Parathyroid adenoma (tissue), 2 donors: ENCODE results near the gene METTL15.

Source experiments
- H2AFZ ChIP-seq: fragments of 300-600 bp; sonication (generic); one replicate; pipeline ENCODE4 v1.7.0; 2017; ENCODE audit warnings: antibody characterized with exemption, mild to moderate bottlenecking
- H3K27ac ChIP-seq: fragments of 300-600 bp; sonication (generic); one replicate; pipeline ENCODE4 v1.7.0; 2017
- H3K27me3 ChIP-seq: fragments of 300-600 bp; sonication (generic); one replicate; pipeline ENCODE4 v1.7.0; 2017; ENCODE audit warnings: low read length; ENCODE audit not compliant: control insufficient read depth, insufficient read depth
- H3K36me3 ChIP-seq: fragments of 300-600 bp; sonication (generic); one replicate; pipeline ENCODE4 v1.7.0; 2017; ENCODE audit warnings: low read length; ENCODE audit not compliant: control insufficient read depth, insufficient read depth
- H3K4me1 ChIP-seq: fragments of 300-600 bp; sonication (generic); one replicate; pipeline ENCODE4 v1.7.0; 2017; ENCODE audit warnings: control low read depth
- H3K4me2 ChIP-seq: fragments of 300-600 bp; sonication (generic); one replicate; pipeline ENCODE4 v1.7.0; 2017; ENCODE audit warnings: low read length
- H3K4me3 ChIP-seq: fragments of 300-600 bp; sonication (generic); one replicate; pipeline ENCODE4 v1.7.0; 2017; ENCODE audit warnings: low read depth, low read length
- H3K79me2 ChIP-seq: fragments of 300-600 bp; sonication (generic); one replicate; pipeline ENCODE4 v1.7.0; 2017; ENCODE audit warnings: control low read depth
- H3K9ac ChIP-seq: fragments of 300-600 bp; sonication (generic); one replicate; pipeline ENCODE4 v1.7.0; 2017; ENCODE audit warnings: mild to moderate bottlenecking
- H3K9me3 ChIP-seq: fragments of 300-600 bp; sonication (generic); one replicate; pipeline ENCODE4 v1.7.0; 2017; ENCODE audit warnings: low read length; ENCODE audit not compliant: control insufficient read depth
- CTCF ChIP-seq: fragments of 300-600 bp; sonication (generic); IDR thresholded peaks from one replicate; pipeline ENCODE4 v1.7.0; 2017; ENCODE audit warnings: antibody characterized with exemption, mild to moderate bottlenecking
- donor health status: primary hyperparathyroidism.

The METTL15 gene

GRCh38 chr11:28108958-28109357, 770 bp downstream of the METTL15 start:
- H3K27ac ChIP-seq: peak overlapping the region; percentile 64
- TF ChIP-seq CTCF: no peak
- no peaks in the 10 kb centered on the region for H3K36me3 ChIP-seq
- H2AFZ ChIP-seq: peak overlapping the region; percentile 55
- H3K9ac ChIP-seq: no peak overlapping the region
- H3K79me2 ChIP-seq: peaks cover 4% of the 10 kb centered on the region
- peak overlapping the region; percentile 73 for H3K4me3 ChIP-seq
- H3K9me3 ChIP-seq: no peaks in the 10 kb centered on the region
- no peaks in the 10 kb centered on the region for H3K27me3 ChIP-seq
- H3K4me2 ChIP-seq: peak overlapping the region; percentile 69
- H3K4me1 ChIP-seq: no peaks in the 10 kb centered on the region

GRCh38 chr11:28110108-28110820, 2.1 kb downstream of the METTL15 start:
- H3K9me3 ChIP-seq: no peaks in the 10 kb centered on the region
- H3K4me3 ChIP-seq: peak overlapping the region; percentile 64
- H3K9ac ChIP-seq: peak overlapping the region; percentile 43
- TF ChIP-seq CTCF: no peak
- H3K4me1 ChIP-seq: no peaks in the 10 kb centered on the region
- H2AFZ ChIP-seq: peak overlapping the region; percentile 85
- peak overlapping the region; percentile 16 for H3K4me2 ChIP-seq
- peak overlapping the region; percentile 75 for H3K27ac ChIP-seq
- H3K36me3 ChIP-seq: no peaks in the 10 kb centered on the region
- H3K79me2 ChIP-seq: peaks cover 4% of the 10 kb centered on the region
- no peaks in the 10 kb centered on the region for H3K27me3 ChIP-seq

- Histone ChIP-seq H3K27ac (peak overlapping the region; percentile 75), H3K4me1 (no peaks in the 10 kb centered on the region)
These were observed 2.6 kb downstream of the METTL15 start for GRCh38 chr11:28110821-28111200.

GRCh38 chr11:28114116-28114515, 5.9 kb downstream of the METTL15 start:
- Histone ChIP-seq H3K36me3 (no peaks in the 10 kb centered on the region), H2AFZ (no peak overlapping the region), H3K9me3 (no peaks in the 10 kb centered on the region), H3K4me2 (no peak overlapping the region), H3K27ac (no peak overlapping the region), H3K27me3 (no peaks in the 10 kb centered on the region), H3K4me3 (no peak overlapping the region), H3K79me2 (peaks cover 4% of the 10 kb centered on the region), H3K4me1 (no peaks in the 10 kb centered on the region), H3K9ac (no peak overlapping the region)
- no peak for TF ChIP-seq CTCF

More at GRCh38 chr11:28110821-28111200, 2.6 kb downstream of the METTL15 start:
- no peak for TF ChIP-seq CTCF
- Histone ChIP-seq H3K79me2 (peaks cover 4% of the 10 kb centered on the region), H3K9me3 (no peaks in the 10 kb centered on the region), H3K4me3 (peak overlapping the region; percentile 64), H3K36me3 (no peaks in the 10 kb centered on the region), H2AFZ (peak overlapping the region; percentile 85), H3K27me3 (no peaks in the 10 kb centered on the region), H3K9ac (no peak overlapping the region), H3K4me2 (peak overlapping the region; percentile 16)

- no peaks in the 10 kb centered on the region for H3K4me1 ChIP-seq
- H3K36me3 ChIP-seq: no peaks in the 10 kb centered on the region
- H3K9ac ChIP-seq: no peak overlapping the region
- peaks cover 4% of the 10 kb centered on the region for H3K79me2 ChIP-seq
- no peak overlapping the region for H3K4me3 ChIP-seq
- H3K27ac ChIP-seq: no peak overlapping the region
- no peak for TF ChIP-seq CTCF
- H3K4me2 ChIP-seq: no peak overlapping the region
- no peaks in the 10 kb centered on the region for H3K27me3 ChIP-seq
- no peak overlapping the region for H2AFZ ChIP-seq
- H3K9me3 ChIP-seq: no peaks in the 10 kb centered on the region
These were observed 6.5 kb downstream of the METTL15 start for GRCh38 chr11:28114731-28115130.
